ENCODE measurements around the gene FDX1.

The FDX1 gene

DNA sequence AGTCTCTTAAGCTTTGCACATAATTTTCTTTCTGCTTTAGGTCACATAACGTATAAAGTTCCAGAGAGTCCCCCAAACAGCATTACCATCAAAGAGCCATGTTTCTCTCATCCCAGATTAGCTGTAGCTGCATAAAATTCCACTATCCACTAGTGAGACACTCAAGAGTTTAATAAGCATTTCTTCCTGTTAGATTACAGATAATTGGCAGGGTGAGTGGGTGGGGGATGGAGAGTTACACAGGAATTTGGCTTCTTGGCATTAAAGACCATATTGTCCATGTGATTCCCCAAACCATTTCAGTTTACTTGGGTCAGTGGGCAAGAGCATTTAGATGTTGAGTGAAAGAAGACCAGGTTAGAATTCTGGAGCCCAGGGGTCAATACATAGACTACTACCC is 82.3 kb downstream of the FDX1 start:
- DNase-seq: no peak

GRCh38 chr11:110513259-110513801 is 83.6 kb downstream of the FDX1 start:
- peak; percentile 32 for DNase-seq

DNA sequence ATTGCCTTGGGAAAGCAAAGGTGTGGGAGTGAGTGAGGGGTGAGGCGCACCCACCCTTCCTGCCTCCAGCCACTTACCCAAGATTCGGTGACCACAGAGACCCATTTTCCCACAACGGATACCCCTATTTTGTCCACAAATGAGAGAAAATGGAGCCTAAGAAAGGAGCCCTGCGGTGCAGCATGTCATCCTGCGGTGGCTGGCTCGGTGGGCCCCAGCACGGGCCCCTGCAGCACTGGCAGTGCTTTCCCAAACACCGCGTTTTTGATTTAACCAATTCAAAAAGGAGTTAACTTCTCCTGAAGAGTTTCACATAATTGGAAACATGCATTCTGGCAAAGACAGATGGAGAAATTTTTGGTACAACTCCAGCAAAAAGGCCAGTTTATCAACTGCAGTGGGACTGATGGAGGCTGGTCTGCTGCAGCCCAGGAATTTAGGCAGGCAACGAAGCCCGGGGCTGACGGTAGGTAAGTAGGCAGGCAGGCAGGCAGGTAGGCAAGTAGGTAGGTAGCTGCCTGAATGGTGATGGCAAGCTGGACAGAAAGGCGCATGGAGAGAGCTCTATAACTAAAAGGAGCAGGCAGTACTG is 84.2 kb downstream of the FDX1 start:
- DNase-seq: peak; percentile 38

All from islet precursor cell (in vitro differentiated cells).